Measurements from ENCODE around the gene ATXN10.
A peak's percentile ranks its signal among the peaks of the same experiment; 100 is the strongest.

ATXN10 gene

DNA sequence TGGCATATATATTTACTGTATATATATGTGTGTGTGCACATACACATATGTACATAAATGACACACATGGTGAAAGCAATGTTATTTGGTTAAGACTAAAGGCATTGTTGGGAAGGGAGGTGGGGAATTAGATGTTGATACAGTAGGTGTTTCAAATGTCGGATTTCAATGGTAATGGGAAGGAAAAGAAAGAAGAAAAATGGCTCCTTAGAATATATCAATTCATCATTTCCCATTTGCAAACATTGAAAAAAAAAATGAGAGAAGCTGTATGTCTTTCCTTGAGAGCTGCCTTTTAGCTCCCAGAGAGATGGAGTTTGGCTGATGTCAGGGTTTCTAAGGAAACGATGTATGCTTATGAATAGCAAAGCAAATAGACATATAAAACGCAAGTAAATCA, 33.4 kb upstream of the ATXN10 start:
- DNase-seq (ENCODE audit: low read depth) = no peak
- TF ChIP-seq, protein P1, sequence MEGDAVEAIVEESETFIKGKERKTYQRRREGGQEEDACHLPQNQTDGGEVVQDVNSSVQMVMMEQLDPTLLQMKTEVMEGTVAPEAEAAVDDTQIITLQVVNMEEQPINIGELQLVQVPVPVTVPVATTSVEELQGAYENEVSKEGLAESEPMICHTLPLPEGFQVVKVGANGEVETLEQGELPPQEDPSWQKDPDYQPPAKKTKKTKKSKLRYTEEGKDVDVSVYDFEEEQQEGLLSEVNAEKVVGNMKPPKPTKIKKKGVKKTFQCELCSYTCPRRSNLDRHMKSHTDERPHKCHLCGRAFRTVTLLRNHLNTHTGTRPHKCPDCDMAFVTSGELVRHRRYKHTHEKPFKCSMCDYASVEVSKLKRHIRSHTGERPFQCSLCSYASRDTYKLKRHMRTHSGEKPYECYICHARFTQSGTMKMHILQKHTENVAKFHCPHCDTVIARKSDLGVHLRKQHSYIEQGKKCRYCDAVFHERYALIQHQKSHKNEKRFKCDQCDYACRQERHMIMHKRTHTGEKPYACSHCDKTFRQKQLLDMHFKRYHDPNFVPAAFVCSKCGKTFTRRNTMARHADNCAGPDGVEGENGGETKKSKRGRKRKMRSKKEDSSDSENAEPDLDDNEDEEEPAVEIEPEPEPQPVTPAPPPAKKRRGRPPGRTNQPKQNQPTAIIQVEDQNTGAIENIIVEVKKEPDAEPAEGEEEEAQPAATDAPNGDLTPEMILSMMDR (conservative IDR thresholded peaks at IDR 0.05; ENCODE audit: control insufficient read depth, insufficient read depth, low read depth, low read length) = no peak
- H3K4me3 ChIP-seq (ENCODE audit: control insufficient read depth, low read depth, low read length) = no peak overlapping the region

DNA sequence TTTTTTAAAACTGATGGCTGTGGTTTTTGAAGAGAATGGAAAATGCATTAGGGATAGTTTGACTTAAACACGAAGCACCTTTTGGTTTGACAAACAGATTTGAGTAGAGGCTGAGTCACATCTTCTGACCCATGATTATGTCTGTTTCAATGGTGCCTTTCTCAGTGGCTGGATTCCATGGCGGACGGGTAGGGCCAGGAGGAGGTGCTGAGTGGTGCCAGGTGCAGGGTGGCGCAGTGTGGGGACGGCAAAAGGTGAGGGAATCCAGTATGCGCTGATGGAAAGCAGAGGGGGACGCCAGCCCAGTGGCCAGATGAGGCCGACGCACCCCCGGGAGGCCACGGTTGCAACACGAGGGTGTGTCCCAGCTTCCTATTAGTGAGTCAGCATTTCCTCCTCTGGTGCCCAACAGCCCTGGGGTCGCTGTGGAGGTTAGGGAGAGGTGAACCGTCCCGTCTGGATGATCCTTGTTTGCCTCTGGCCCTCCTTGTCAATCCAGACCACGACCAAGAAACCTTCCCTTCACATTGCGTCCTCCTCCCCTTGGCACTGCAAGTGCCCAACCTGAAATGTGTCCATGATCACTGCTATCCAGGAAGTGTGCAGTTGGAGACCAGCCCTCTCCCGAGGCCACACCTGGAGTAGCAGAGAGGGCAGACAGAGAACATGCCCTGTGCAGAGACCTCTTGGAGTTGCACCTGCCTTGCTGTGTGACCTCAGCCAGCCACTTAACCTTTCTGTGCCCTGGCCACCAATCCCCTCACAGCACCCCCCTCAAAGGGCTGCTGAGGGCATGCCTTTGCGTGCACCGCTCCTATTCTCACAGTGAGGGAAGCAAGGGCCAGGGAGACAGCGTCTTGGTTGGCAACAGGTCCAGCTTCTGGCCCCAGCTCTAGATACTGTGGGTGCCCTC, 32.5 kb upstream of the ATXN10 start:
- TF ChIP-seq, protein P1 (conservative IDR thresholded peaks at IDR 0.05; ENCODE audit: control insufficient read depth, insufficient read depth, low read depth, low read length) = no peak
- H3K4me3 ChIP-seq (ENCODE audit: control insufficient read depth, low read depth, low read length) = no peak overlapping the region
- DNase-seq (ENCODE audit: low read depth) = peak; percentile 69

DNA sequence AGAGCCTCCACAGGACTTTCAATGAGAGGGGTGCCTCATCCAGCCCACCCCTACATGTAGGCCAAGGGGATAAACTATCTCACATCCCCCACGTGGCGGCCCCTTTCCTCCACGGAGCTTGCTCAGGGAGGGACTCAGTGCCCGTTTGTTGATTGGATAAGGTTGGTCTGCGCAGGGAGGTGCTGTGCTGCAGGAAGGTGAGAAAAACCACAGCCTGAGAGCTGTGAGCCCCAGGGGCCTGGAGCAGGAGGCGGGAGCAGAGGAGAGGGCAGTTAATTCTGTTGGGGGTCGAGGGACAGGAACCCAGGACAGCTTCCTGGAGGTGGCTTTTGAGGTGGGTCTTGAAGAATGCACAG, 31.9 kb upstream of the ATXN10 start:
- no peak for DNase-seq (ENCODE audit: low read depth)
- no peak overlapping the region for H3K4me3 ChIP-seq (ENCODE audit: control insufficient read depth, low read depth, low read length)
- TF ChIP-seq, protein P1 (conservative IDR thresholded peaks at IDR 0.05; ENCODE audit: control insufficient read depth, insufficient read depth, low read depth, low read length) = no peak

DNA sequence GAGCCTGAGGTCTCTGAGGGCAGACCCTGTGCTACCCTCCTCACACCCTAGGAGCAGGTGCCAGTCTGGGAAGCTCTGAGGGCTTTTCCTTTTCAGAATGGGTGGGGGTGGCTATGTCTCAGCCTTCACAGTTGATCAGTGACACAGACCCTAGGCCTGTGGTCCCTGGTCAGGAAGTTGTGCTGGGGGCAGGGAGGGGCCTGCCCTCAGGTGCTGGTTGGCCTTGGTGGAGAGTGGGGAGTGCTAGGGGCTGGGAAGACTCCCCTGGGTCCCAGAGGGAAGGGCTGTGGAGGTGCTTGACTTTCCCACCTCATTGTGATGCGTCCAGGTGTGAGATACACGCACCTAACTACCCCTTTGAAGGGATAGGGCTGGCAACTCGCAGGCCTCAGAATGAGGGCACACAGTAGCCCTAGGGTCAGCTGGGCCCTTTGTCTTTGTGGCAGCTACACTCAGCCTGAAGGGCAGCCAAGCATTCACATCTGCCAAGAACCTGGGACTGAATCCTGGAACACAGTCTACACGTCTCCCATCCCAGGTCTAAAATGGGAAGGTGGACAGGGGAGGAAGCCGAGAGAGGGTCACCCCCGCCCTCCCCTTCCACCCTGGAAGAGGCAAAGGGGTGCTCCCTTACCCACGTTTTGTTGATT, 31.2 kb upstream of the ATXN10 start:
- TF ChIP-seq, protein P1 (conservative IDR thresholded peaks at IDR 0.05; ENCODE audit: control insufficient read depth, insufficient read depth, low read depth, low read length) = no peak
- no peak for DNase-seq (ENCODE audit: low read depth)

DNA sequence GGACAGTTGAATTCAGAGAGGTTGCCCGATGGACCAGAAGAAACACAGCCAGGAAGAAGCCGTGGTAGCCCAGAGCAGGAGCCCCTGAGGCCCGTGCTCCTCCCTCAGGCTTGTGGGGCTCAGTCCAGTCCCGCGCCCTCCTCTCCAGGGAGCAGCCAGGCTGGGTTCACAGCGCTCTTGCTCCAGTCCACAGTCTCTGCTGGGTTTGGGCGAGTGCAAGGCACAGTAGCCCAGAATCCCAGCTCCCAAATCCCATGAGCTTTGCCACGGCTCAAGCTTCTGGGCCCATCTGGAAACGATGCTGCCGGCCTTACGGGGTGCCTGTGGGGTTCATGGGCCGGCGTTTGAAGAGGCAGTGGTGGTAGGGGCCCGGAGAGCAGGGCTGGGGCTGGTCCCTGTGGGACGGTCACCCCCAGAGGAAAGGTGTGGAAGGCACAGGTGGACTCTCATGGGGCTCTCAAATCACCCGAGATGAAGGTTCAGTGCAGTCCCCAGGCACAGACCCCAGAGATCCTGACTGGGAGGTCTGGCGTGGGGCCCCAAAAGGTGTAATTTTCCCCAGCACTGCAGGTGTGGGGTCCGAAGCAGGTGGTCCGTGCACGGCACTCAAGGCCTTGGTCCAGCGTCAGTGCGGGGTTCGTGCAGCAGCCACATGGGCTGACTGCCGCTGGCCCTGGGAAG, 30.6 kb upstream of the ATXN10 start:
- no peak overlapping the region for H3K4me3 ChIP-seq (ENCODE audit: control insufficient read depth, low read depth, low read length)
- TF ChIP-seq, protein P1 (conservative IDR thresholded peaks at IDR 0.05; ENCODE audit: control insufficient read depth, insufficient read depth, low read depth, low read length) = no peak
- no peak for DNase-seq (ENCODE audit: low read depth)

More for the DNA sequence above, 31.2 kb upstream of the ATXN10 start:
- no peak overlapping the region for H3K4me3 ChIP-seq (ENCODE audit: control insufficient read depth, low read depth, low read length)

DNA sequence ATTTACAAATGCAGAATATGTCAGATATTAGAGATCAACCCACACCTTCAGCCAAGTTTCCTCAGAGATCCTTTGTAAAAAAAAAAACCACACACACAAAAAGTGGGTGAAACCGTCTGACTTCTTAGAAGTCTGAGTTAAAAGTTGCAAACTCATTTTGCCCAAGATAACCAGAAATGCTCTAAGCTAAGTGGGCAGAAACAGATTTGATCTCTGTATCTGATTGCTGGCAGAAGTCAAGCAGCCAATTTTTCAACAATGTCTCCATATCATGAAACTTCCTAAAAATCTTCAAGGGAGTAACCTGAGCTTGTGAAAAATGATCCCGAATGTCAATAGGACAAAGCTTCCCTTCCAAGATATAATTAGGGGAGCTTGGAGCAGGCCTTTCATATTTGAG, 28.6 kb upstream of the ATXN10 start:
- no peak overlapping the region for H3K4me3 ChIP-seq (ENCODE audit: control insufficient read depth, low read depth, low read length)
- DNase-seq (ENCODE audit: low read depth) = no peak
- TF ChIP-seq, protein P1 (conservative IDR thresholded peaks at IDR 0.05; ENCODE audit: control insufficient read depth, insufficient read depth, low read depth, low read length) = no peak

Data from fibroblast of mammary gland (primary cell).